GM18520 (cell line): ENCODE results near the gene RAB3IL1.

ENCODE experiments used
- ATAC-seq: cut with Tn5 transposase; IDR thresholded peaks from one replicate; pipeline ENCODE4 v1.9.1; 2021; ENCODE audit not compliant: unreplicated experiment

The RAB3IL1 gene

GRCh38 chr11:61847914-61848581 is 69.3 kb downstream of the RAB3IL1 start:
- ATAC-seq, result no peak
